Measurements from ENCODE around the gene SMIM24. TPM values are rescaled to one million over a fixed set of nuclear protein-coding genes. Genes with fewer than 3 reads are reported as not detected.

SMIM24 gene
- total RNA-seq, 1 experiment from 2014 or later, result 1.9 TPM

GRCh38 chr19:3468211-3468610, 12.1 kb downstream of the SMIM24 start:
- DNase-seq, result no peak
- Mint-ChIP-seq H3K27ac (no peak overlapping the region), H3K36me3 (ENCODE audit: insufficient read depth in 1 of 3, low read depth in 3 of 3) (peaks cover 0 to 4% (median 0%) of the 10 kb centered on the region in 3 experiments; a peak in 2 of 7 replicates), H3K9me3 (peaks cover 11 to 17% of the 10 kb centered on the region in 2 experiments), H3K27me3 (ENCODE audit: low read depth) (peaks cover 78% of the 10 kb centered on the region), H3K4me1 (peaks cover 4 to 11% of the 10 kb centered on the region in 2 experiments; a peak in 3 of 4 replicates), H3K4me3 (no peak overlapping the region)
- H2BK5ac ChIP-seq (ENCODE audit: insufficient read length, low read length), result no peak overlapping the region
- H3K23ac ChIP-seq (ENCODE audit: insufficient read length, low read depth, low read length), result no peak overlapping the region
- H3K79me2 ChIP-seq (ENCODE audit: insufficient read depth, low read length), result no peaks in the 10 kb centered on the region
- no peaks in the 10 kb centered on the region for H4K20me1 ChIP-seq (ENCODE audit: control insufficient read depth, insufficient read depth, insufficient read length)
- no peak overlapping the region for H4K8ac ChIP-seq (replicated peaks; ENCODE audit: insufficient read length, low read depth, low read length)
- no peak overlapping the region for H2AK5ac ChIP-seq (ENCODE audit: insufficient read length, low read length)
- no peak overlapping the region for H2BK20ac ChIP-seq (ENCODE audit: low read depth, low read length, poor library complexity, severe bottlenecking)
- no peak overlapping the region for H3K56ac ChIP-seq (ENCODE audit: insufficient read length, low read depth, low read length)
- no peak overlapping the region for H4K5ac ChIP-seq (ENCODE audit: insufficient read length, low read depth, low read length)
- H2BK15ac ChIP-seq (ENCODE audit: low read depth, low read length), result no peak overlapping the region
- no peaks in the 10 kb centered on the region for H3K4me1 ChIP-seq (ENCODE audit: insufficient read depth, low read length)
- no peak overlapping the region for H3K9ac ChIP-seq (ENCODE audit: extremely low read depth, insufficient read length, low read length)
- no peaks in the 10 kb centered on the region for H3K9me3 ChIP-seq (ENCODE audit: control insufficient read depth, low read depth, low read length)
- TF ChIP-seq, protein P1, sequence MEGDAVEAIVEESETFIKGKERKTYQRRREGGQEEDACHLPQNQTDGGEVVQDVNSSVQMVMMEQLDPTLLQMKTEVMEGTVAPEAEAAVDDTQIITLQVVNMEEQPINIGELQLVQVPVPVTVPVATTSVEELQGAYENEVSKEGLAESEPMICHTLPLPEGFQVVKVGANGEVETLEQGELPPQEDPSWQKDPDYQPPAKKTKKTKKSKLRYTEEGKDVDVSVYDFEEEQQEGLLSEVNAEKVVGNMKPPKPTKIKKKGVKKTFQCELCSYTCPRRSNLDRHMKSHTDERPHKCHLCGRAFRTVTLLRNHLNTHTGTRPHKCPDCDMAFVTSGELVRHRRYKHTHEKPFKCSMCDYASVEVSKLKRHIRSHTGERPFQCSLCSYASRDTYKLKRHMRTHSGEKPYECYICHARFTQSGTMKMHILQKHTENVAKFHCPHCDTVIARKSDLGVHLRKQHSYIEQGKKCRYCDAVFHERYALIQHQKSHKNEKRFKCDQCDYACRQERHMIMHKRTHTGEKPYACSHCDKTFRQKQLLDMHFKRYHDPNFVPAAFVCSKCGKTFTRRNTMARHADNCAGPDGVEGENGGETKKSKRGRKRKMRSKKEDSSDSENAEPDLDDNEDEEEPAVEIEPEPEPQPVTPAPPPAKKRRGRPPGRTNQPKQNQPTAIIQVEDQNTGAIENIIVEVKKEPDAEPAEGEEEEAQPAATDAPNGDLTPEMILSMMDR (conservative IDR thresholded peaks at IDR 0.05), result no peak
- H3K79me1 ChIP-seq (ENCODE audit: insufficient read depth, low read depth, low read length, poor library complexity, severe bottlenecking), result no peaks in the 10 kb centered on the region
- no peaks in the 10 kb centered on the region for H3K23me2 ChIP-seq (ENCODE audit: insufficient read length, low read depth, low read length, poor library complexity, severe bottlenecking)
- no peak overlapping the region for H4K91ac ChIP-seq (ENCODE audit: insufficient read length, low read depth, low read length)
- no peak overlapping the region for H3K18ac ChIP-seq (ENCODE audit: insufficient read length, low read depth, low read length)
- H3K4me2 ChIP-seq (ENCODE audit: insufficient read depth, insufficient read length, low read length), result no peak overlapping the region
- H2BK120ac ChIP-seq (ENCODE audit: low read depth, low read length, poor library complexity, severe bottlenecking), result no peak overlapping the region
- peaks cover 8% of the 10 kb centered on the region; the same call in 1 of the 2 replicates for H3K27me3 ChIP-seq (ENCODE audit: insufficient read depth, low read length)
- no peak overlapping the region for H2AFZ ChIP-seq (ENCODE audit: low read length)
- H3K27ac ChIP-seq (ENCODE audit: insufficient read length, low read depth, low read length), result no peak overlapping the region
- H3T11ph ChIP-seq (ENCODE audit: low read length), result no peak overlapping the region
- no peak overlapping the region for H3K4ac ChIP-seq (ENCODE audit: low read depth, low read length)
- H2BK12ac ChIP-seq (ENCODE audit: insufficient read length, low read depth, low read length), result no peak overlapping the region
- no peak overlapping the region for H3K14ac ChIP-seq (ENCODE audit: insufficient read depth, low read length)
- WGBS (ENCODE audit: extremely low coverage, insufficient read length, low lambda C conversion rate), result no CpG with 5 or more reads among the region's 3 CpGs

Data from H9 (cell line).